GM19452 (cell line): ENCODE results near the gene CDH24.
"Not testable (repeated sequence)": the region's sequence is repeated elsewhere in the genome, so short reads cannot be mapped to it uniquely, and the experiment has no call there.

Experiments used
- ATAC-seq: cut with Tn5 transposase; IDR thresholded peaks from one replicate; pipeline ENCODE4 v1.9.1; 2021; ENCODE audit not compliant: unreplicated experiment

The CDH24 gene

DNA sequence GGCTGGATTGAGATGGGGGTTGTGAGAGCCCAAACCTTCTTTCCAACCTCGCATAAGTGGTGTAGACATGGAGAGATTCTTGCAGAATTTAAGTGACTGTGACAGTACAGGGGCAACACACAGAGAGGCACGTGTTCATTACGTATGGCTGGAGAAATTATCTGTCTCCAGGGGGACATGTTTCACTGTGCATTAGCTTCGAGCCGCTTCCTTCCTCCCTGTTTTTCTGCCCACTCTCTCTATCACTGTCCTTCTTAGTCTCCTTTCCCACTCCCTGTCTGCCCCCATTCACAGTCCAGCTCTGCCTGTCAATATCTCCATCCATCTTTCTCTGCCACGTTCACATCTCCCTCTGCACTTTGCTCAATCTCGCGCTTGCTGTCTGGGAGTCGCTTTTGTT lies 35.9 kb downstream of the CDH24 start:
- no peak for ATAC-seq

DNA sequence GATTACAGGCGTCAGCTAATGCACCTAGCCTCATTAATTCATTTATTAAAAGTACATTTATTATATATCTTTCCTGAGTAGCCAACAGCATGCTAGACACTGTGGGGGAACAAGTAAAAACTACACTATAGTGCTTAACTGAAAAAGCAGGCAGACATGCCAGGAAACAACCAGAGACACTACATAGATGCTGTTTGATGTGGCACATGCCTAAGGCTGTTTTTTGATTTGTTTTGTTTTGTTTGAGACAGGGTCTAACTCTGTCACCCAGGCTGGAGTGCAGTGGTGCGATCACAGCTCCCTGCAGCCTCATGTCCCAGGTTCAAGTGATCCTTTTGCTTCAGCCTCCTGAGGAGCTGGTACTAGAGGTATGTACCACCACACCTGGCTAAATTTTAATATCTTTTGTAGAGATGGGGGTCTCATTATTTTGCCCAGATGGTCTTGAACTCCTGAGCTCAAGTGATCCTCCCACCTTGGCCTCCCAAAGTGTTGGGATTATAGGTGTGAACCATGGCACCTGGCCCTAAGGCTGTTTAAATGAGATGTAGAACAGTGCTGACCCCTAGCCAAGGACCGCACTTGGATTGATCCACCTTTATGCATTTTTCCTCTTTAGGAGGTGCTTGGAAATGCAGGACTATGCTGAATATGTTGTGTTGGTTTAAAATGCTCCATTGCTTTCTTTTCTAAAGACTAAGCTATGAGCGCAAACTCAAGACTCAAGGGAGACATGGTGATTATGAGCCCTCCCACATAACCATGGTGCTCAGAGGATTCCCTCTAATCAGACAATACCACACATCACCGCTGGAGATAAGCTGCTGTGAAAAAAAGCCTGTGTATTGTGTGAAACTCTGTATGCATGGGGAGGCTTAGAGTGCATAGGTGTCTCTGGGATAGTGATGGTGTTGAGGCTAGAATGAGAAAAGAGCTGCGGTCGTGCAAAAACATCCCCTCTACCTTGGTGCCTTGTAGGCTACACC lies 36.9 kb downstream of the CDH24 start:
- no peak for ATAC-seq

DNA sequence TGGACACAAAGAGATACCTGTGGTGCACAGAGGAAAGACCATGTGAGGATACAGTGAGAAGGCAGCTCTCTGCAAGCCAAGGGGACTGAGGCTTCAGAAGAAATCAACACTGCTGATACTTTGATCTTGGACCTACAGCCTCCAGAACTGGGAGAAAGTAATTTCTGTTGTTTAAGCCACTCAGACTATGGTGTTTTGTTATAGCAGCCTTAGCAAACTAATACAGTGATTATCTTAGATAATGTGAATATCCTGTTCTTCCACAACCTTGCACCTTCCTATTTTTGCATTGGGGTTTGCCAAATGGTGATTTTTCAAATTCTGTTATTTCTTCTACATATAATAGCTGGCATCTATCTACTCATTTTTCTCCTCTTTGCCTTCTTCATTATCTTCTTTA lies 39.2 kb downstream of the CDH24 start:
- ATAC-seq: no peak

DNA sequence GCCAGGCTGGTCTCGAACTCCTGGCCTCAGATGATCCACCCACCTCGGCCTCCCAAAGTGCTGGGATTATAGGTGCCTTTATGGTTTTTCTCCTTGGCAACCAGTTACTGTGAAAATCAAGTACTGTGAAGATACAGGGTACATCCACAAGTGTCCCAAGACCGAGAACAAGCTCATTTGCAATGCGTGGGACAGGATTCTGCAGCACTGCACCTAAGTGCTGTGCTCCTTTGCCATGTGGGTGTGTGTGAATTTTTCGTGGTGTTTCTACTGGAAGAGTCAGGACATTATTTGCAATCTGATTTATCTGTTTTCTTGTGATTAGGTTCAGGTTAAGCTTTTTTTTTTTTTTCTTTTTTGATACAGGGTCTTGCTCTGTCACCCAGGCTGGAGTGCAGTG lies 40.2 kb downstream of the CDH24 start:
- ATAC-seq: no peak

DNA sequence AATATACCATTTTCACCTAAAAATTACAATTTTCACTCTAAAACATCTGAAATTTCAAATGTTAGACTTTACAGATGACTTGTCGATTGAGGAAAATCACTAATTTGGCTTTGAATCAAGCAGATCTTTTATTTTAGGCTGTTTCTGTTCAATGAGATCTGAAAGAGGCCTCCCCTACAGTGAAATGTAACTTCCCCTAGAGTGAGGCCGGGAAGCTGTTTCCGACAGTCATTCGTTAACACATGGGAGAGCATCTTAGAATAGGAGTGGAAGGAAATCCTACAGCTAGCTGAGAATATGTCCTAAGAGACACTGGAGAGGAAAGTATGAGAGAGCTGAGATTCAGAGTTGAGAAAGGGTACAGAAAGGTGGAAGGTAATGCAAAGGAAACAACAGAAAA lies 41.7 kb downstream of the CDH24 start:
- ATAC-seq: no peak

DNA sequence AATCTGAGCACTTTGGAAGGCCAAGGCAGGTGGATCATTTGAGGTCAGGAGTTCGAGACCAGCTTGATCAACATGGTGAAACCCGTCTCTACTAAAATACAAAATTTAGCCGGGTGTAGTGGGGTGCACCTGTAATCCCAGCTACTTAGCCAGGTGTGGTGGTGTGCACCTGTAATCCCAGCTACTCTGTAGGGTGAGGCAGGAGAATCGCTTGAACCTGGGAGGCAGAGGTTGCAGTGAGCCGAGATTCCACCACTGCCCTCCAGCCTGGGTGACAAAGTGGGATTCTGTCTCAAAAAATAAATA lies 43.6 kb downstream of the CDH24 start:
- not testable (repeated sequence) for ATAC-seq

DNA sequence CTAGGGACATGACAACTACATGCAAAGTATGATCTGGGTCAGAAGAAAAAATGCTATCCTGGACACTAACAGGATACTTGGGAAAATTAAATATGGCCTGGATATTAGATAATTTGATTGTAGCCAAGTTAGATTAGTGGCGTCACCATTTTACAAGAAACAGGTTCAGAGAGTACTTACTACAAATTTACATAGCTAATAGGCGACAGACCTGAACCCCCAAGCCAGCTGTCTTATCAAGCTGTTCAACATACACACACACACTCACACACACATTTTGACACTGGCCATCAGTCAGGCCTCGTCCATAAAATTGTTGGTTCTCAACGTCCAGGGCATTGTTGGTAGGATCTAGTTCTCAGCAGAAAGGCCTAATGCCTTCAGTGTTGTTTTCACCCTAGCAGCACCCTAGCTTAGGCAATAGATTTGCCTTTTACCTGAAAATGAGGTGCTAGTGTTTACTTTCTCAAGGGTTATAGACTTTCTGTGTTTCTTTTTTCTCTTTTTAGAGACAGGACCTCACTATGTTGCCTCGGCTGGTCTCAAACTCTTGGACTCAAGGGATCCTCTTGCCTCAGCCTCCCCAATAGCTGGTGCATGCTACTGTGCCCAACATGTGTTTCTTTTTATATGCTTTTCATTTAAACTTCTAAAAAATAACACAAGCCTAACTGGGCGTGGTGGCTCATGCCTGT lies 44.1 kb downstream of the CDH24 start:
- no peak for ATAC-seq

DNA sequence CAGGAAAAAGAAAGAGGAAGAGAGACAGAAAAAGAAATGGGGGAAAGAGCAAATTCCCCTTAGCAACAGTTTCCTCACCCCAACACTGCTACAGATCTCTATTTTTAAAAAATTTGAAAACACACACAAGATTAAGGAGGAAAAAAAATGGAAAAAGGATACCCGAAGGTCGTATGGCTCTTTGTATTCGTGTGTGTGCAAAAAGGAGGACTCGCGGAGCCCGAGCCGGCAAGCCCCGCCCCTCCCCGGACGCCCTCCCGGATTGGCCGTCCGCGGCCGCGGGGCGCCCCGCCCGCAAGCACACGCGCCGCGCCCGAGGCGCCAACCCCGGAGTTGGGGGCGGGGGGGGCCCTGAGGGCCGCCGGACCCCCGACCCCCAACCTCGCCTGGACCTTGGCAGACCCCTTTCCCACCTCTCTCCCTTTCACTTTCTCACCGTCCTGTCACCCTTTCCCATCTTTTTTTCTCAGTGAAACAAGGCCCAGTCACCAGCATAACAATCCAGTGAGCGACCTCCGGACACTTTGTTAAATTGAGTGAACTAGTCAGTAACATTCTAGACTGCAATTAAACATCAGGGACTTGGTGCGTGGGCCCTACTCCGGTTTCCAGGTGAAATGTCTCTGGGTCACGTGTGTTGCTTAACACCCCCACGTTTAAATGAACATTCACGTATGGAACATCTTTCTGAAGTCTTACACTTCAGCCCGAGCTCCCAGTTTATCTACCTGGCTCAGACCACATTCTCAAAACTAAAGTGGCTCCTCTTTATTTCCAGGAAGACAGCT lies 47.2 kb downstream of the CDH24 start, which contains the start of gene C14orf93:
C14orf93 (minus strand) TSS at position 205 of the 788 bp plus-strand sequence. CDS start 11,120 bp downstream, outside the sequence.
- ATAC-seq: no peak

DNA sequence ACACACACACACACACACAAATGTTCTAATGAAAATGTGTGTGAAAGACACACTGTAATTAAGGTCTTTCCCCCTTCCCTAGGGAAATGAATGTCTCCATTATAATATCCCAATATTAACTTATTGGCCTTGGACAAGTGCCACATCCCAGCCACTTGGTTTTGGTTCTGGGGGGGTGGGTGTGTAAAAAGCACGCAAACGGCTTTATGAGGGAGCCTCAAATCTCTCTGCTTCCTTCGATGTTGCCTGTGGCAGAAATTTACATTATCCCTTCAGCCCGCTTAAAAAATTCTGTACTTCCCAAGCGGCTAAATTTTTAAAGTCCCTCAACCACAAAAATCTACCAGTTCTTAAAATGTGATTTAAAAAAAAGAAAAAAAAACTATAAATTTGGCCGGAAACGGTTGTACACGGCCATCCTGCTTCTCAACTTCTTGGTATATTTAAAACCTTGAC lies 47.8 kb downstream of the CDH24 start:
- ATAC-seq: no peak

DNA sequence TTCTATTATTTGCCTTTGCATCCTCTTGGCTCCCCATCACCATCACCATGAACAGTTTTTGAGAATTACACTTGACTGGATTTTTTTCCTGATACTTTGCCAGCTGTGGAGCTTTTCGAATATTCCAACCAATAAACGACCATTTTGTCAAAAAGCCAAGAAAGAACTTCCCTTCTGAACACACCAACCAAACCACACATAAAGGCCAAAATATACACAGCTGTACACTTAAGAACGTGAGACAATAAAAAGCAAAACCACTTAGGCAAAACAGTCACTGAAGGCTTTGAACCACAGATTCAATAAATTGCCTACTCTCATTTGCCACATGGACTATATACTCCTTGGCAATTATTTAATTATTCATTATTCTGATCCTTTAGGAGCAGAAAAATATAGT lies 48.5 kb downstream of the CDH24 start:
- no peak for ATAC-seq

DNA sequence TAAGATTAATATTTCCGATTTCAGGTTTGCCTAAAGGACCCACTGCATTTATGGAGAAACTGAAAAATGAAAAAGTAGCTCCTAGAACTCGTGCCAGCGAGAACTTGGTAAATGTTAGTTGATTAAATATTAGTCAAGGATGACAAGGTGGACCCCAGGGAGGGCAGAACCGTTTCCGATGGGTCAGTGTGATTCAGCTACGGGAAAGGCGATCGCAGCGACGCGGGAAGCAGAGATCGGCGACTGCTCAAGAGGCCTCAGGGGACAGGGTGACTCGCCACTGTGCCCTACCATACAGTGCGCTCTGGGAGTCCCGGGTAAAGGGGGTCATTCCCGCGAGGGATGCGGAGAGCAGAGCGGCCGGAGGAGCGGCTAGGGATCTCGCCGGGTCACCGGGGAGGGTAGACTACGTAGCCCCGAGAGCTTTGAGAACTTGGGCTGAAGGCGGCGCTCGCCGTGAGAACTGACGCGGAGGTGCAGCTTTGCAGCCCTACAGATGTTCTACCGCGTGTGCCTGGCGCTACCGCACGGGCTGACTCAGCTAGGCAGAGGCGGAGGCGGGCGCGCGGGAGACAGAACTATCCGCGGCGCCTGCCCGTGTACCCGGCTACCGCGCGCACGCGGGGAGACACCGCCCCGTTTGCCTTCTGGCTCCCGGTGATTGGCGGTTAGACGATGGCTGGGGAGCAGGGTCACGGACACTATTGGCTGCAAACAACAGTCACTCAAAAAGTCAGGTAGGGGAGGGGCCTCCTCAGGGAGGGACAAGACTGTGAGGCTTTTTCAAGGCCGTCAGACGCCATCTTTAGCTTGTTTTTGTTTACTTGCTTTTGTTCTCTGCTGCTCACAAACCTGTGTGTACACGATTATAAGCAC lies 50.5 kb downstream of the CDH24 start:
- ATAC-seq: peak; percentile 93

DNA sequence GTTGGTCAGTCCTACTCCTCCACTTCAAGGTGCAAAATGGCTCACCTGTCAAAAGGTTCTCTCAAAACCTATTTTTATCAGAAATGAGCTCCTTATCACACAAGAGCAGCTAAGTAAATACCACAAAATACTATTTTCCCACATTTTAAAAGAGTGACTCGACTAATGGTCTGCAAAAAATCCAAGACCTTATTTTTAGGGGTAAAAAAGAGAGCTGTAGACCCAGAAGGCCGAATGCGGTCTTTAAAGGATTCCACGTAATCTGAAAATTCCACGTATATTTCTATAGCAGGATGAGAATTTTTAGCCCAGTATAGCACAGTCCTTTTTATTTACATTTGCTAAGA lies 51.2 kb downstream of the CDH24 start:
- ATAC-seq: no peak

DNA sequence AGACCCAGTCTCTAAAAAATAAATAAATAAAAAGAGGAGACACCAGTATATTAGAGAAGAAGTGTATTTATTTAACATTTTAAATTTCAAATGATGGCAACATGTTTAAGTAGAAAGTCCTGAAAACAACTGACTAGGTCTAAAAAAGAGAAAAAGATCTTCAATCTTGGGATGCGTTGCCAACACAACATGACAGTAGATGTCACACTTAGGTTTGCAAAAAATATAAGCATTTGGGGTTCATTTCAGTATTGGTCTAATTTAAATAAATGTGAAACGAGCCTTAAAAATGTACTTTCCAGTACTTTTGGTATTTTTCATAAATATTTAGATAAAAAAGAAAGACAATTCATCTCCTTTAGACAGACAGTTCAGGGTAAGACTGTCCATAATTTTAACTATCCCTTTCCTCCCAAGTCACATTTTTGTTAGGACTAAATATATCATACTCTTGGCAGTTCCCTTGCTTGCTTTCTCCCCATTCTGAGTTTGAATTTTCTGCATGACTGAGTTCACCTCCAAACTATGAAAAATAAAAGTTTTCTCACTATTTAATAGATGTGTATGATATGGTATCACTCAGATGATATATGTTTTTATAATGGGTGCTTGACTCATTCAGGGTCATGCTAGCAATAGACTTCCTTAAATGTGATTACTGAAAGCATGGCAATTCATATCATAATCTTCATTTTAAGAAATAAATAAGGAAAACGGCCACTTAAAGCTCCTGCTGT lies 51.7 kb downstream of the CDH24 start:
- no peak for ATAC-seq

DNA sequence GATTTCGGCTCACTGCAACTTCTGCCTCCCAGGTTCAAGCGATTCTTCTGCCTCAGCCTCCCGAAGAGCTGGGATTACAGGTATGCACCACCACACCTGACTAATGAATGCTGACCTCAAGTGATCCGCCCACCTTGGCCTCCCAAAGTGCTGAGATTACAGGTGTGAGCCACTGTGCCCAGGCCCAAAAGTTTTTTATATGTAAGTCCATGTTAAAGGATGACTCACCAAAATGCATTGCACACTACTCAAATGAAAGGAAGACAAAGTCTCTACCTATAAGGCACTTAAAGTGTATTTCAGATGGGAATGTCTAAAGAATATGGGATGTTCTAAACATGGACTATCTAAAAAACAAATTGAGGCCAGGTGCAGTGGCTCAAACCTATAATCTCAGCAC lies 53.0 kb downstream of the CDH24 start:
- not testable (repeated sequence) for ATAC-seq

DNA sequence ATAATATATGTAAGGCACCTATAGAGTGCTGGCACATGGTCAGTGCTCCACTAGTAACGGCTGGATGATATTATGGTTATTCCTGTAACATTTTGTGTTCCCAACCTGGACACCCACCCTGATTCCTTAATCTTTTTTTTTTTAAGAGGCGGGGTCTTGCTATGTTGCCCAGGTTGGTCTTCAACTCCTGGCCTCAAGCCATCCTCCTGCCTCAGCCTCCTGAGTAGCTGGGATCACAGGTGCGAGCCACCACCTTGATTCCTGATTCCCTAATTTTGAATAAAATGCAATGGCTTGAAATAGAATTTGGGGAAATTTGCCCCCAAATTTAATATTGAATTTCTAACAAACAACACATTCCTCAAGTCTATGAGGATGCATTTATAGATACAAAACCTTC lies 54.7 kb downstream of the CDH24 start:
- no peak for ATAC-seq

DNA sequence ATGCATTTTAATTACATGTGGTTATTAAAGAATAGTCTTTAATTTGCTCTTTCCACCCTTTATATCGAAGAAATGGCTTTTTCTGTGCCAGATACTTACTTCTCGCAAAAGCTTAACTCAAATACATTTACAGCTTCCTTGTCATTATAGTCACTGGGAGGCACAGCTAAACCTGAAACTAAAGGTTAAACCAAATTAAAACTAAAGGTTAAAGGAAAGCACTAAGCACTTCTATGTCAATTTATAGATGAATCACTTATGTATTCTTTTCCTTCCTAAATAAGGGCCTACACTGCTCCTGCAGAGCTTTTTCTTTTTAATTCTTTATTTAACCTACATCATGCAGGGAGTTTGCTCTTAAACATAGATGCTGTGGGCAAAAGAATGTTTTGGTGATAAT lies 56.5 kb downstream of the CDH24 start:
- ATAC-seq: no peak

DNA sequence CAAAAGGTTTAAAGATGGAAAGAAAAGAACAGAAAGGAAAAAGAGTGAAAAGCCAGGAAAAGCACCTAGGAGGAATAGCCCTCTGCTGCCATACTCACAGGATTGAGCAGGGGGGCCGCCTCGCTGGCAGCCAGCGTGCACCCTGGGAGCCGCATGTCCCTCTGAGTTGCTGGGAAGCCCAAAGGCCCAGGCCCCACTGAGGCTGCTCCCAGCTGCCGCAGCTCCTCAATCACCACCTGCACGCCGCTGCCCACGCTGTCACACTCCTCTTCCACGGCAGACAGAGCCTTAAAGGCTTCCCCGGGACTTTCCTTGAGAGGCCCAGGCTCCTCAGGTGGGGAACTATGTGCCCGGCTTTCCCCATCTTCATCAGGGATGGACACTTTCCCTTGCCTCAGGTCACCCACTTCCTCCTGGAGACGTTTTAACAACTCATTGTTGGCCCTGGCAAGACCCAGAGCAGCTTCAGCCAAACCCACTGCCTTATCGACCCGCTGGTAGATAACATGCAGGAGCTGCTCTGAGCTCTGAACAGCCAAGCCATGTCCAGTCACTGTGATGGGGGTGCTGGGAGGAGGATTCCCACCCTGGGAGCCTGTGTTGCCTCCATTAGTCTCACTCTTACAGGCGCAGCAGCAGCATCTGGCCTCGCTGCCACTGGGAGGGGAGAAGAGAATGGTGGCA lies 58.8 kb downstream of the CDH24 start:
- ATAC-seq: no peak

DNA sequence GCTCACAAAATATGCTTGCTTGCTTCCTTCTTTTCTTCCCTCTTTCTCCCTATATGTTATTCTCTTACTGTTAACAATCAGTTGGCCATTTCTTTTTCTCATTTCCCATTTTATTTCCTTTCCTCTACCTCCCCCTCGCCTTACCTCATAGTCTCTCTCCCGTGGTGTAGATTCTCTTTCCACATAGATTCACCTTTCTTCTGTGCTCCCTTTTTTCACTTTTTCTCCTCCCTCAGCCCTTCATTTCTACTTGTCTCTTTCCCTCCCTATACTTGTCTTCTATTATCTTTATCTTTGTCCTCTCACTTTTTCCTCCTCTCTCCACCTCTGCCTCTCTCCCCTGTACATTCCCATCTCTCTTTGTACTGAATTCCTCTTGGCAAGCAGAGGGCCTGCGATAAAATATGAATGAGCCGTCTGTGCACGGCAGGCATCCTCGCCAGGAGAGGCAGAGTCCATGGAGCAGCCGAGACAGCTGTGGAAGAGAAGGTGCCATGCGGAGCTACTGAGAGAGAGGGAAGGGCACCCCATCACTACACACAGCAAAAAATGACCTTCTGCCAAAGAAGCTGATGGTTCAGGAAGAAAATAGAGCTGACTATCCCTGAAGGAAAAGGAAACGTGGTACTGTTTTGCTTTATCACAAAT lies 59.5 kb downstream of the CDH24 start:
- ATAC-seq: no peak
